Hepatocyte (in vitro differentiated cells): Measurements from ENCODE around the gene HNRNPLL.

Experiments
- CTCF ChIP-seq: fragments of 200-600 bp; sonication (generic); IDR thresholded peaks from 2 replicates; pipeline ENCODE4 v1.5.1; 2016; ENCODE audit warnings: antibody characterized with exemption, mild to moderate bottlenecking; ENCODE audit not compliant: poor library complexity
- EZH2 ChIP-seq: fragments of 200-600 bp; sonication (generic); IDR thresholded peaks from 2 replicates; pipeline ENCODE4 v1.6.1; 2016; ENCODE audit warnings: antibody characterized with exemption, mild to moderate bottlenecking, borderline replicate concordance

DNA sequence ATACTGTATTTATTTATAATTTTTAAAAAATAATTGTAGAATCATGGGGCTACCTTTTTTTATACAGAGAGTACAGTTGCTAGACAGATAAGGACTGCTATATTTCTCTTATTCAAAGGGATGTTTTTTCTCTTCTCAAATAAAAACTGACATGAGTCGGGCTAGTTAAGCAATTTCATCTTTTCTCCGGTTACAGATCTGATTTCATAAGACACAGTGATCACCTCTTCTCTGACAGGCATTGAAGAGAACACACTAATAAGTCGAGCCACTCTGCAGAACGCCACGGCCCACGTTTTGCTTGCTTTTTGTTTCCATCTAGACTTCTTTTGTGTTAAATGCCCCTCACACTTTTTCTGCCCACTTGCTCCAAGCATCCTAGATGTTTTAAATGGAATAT is 85.4 kb downstream of the HNRNPLL start:
- TF ChIP-seq CTCF, result no peak
- TF ChIP-seq EZH2, result no peak
